Panc1 (cell line): ENCODE measurements around the gene AMIGO2. TPM values are rescaled to one million over a fixed set of nuclear protein-coding genes. Genes with fewer than 3 reads are reported as not detected.
"Not testable (repeated sequence)": the region's sequence is repeated elsewhere in the genome, so short reads cannot be mapped to it uniquely, and the experiment has no call there.

Source experiments
- ATAC-seq: fragments of 200-7000 bp; cut with Tn5 transposase; 2 replicates; pipeline ENCODE4 v1.9.1; 2020; ENCODE audit warnings: mild to moderate bottlenecking, moderate library complexity
- BruUV-seq: library from RNA; stranded (reverse); fragments of 400-500 nt; replicated peaks from 2 replicates; lab custom pipeline; 2021; lab: Mats Ljungman, UMichigan
- CTCF ChIA-PET: fragments of 300-600 bp; sonication (Branson Sonifier 250); formaldehyde crosslinking; loops from one replicate; lab custom pipeline; 2022; ENCODE audit warnings: antibody characterized with exemption; lab: Charles Lee
- POLR2A ChIA-PET: fragments of 300-600 bp; sonication (Branson Sonifier 250); formaldehyde crosslinking; loops from one replicate; lab custom pipeline; 2022; ENCODE audit warnings: antibody characterized with exemption; lab: Charles Lee
- DNase-seq: peaks from one replicate; pipeline ENCODE4 v3.0.0-alpha.2; 2010; ENCODE audit warnings: low read depth, low spot score
- H3K27ac ChIP-seq: 2 replicates; pipeline ENCODE4 v1.5.1; 2011; ENCODE audit warnings: mild to moderate bottlenecking, low read length, inconsistent platforms
- H3K27me3 ChIP-seq: fragments of 200-500 bp; sonication (Bioruptor generic); 2 replicates; pipeline ENCODE4 v1.6.0; 2014; ENCODE audit warnings: low read length, inconsistent platforms; ENCODE audit not compliant: control insufficient read depth, insufficient read depth
- H3K36me3 ChIP-seq: fragments of 200-500 bp; sonication (Bioruptor generic); 2 replicates; pipeline ENCODE4 v1.5.1; 2014; ENCODE audit warnings: inconsistent platforms, mild to moderate bottlenecking, low read length, moderate library complexity; ENCODE audit not compliant: control insufficient read depth, insufficient read depth
- H3K4me1 ChIP-seq: 2 replicates; pipeline ENCODE4 v1.5.1; 2011; ENCODE audit warnings: inconsistent platforms, mild to moderate bottlenecking, low read length, moderate library complexity; ENCODE audit not compliant: control insufficient read depth, insufficient read depth
- H3K4me3 ChIP-seq, 2 experiments: 2 replicates each; pipeline ENCODE4 v1.5.1; 2011 to 2012; ENCODE audit warnings: low read depth in 2 of 2, low read length in 2 of 2, mild to moderate bottlenecking in 2 of 2, inconsistent platforms in 1 of 2, moderate library complexity in 1 of 2
- H3K9me3 ChIP-seq: fragments of 200-500 bp; sonication (Bioruptor generic); 2 replicates; pipeline ENCODE4 v1.5.1; 2014; ENCODE audit warnings: low read depth, mild to moderate bottlenecking, inconsistent platforms, low read length, moderate library complexity; ENCODE audit not compliant: control insufficient read depth, insufficient read depth
- POLR2AphosphoS5 ChIP-seq: IDR thresholded peaks from 2 replicates; pipeline ENCODE4 v1.6.1; 2012; ENCODE audit warnings: mild to moderate bottlenecking, low read depth, low read length, moderate library complexity
- SIN3A ChIP-seq: IDR thresholded peaks from 2 replicates; pipeline ENCODE4 v1.6.1; 2012; ENCODE audit warnings: low read depth, mild to moderate bottlenecking, low read length, moderate library complexity, borderline replicate concordance; ENCODE audit not compliant: insufficient read depth
- TCF7L2 ChIP-seq: IDR thresholded peaks from 2 replicates; pipeline ENCODE4 v1.6.1; 2011; ENCODE audit warnings: mild to moderate bottlenecking, low read depth, low read length, inconsistent platforms
- in situ Hi-C: cut with HindIII; loops from 2 replicates; pipeline ENCODE4 v1.10.0; 2016; ENCODE audit warnings: low sequenced_read_pairs, low pct_unique_long_range_greater_than_20kb
- intact Hi-C: fragments of 100-400 bp; cut with micrococcal nuclease; formaldehyde crosslinking; loops from one replicate; pipeline ENCODE4 v1.10.0; 2022; ENCODE audit not compliant: unreplicated experiment
- total RNA-seq: library from RNA; stranded (reverse); gene quantifications from one replicate; pipeline ENCODE4 v1.2.1, GENCODE V29; 2021; ENCODE audit not compliant: unreplicated experiment
- TF ChIP-seq, protein P1 (sequence below): fragments of 450-650 bp; IDR thresholded peaks from 2 replicates; pipeline ENCODE4 v1.5.1; 2017; ENCODE audit warnings: mild to moderate bottlenecking
- TF ChIP-seq, protein P2 (sequence below), 2 experiments: IDR thresholded peaks; 2 replicates each; pipeline ENCODE4 v1.6.1; 2011 to 2012; ENCODE audit warnings: low read depth in 2 of 2, control low read depth in 1 of 2, low read length in 1 of 2, mild to moderate bottlenecking in 1 of 2, moderate library complexity in 1 of 2; ENCODE audit not compliant: insufficient read depth in 1 of 2

Gene AMIGO2
- total RNA-seq, 1 experiment from 2014 or later, result 21.8 TPM

DNA sequence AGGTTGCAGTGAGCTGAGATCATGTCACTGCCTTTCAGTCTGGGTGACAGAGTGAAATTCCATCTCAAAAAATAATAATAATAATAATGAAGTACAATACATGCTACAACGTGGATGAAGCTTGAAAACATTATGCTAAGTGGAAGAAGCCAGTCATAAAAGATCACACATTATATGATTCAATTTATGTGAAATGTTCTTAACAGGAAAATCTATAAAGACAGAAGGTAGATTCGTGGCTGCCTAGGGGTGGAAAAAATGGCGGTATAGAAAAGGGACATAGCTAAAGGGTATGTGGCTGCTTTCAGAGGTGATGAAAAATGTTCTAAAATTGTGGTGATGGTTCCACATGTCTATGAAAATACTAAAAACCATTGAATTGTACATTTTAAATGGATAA lies 41.0 kb upstream of the AMIGO2 start:
- no peaks in the 10 kb centered on the region for H3K4me1 ChIP-seq
- ChIA-PET CTCF (no interaction called here), POLR2A (no interaction called here)
- DNase-seq (no peak), ATAC-seq (no peak)
- no peak overlapping the region for H3K4me3 ChIP-seq
- no peaks in the 10 kb centered on the region for H3K36me3 ChIP-seq
- H3K27ac ChIP-seq, result no peak overlapping the region
- no peaks in the 10 kb centered on the region for H3K27me3 ChIP-seq
- intact Hi-C loops (no loop called here), in situ Hi-C loops (no loop called here)
- TF ChIP-seq TCF7L2, result no peak
- TF ChIP-seq SIN3A, result no peak
- no peak for TF ChIP-seq POLR2AphosphoS5
- TF ChIP-seq, protein P1, sequence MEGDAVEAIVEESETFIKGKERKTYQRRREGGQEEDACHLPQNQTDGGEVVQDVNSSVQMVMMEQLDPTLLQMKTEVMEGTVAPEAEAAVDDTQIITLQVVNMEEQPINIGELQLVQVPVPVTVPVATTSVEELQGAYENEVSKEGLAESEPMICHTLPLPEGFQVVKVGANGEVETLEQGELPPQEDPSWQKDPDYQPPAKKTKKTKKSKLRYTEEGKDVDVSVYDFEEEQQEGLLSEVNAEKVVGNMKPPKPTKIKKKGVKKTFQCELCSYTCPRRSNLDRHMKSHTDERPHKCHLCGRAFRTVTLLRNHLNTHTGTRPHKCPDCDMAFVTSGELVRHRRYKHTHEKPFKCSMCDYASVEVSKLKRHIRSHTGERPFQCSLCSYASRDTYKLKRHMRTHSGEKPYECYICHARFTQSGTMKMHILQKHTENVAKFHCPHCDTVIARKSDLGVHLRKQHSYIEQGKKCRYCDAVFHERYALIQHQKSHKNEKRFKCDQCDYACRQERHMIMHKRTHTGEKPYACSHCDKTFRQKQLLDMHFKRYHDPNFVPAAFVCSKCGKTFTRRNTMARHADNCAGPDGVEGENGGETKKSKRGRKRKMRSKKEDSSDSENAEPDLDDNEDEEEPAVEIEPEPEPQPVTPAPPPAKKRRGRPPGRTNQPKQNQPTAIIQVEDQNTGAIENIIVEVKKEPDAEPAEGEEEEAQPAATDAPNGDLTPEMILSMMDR, result no peak
- TF ChIP-seq, protein P2, sequence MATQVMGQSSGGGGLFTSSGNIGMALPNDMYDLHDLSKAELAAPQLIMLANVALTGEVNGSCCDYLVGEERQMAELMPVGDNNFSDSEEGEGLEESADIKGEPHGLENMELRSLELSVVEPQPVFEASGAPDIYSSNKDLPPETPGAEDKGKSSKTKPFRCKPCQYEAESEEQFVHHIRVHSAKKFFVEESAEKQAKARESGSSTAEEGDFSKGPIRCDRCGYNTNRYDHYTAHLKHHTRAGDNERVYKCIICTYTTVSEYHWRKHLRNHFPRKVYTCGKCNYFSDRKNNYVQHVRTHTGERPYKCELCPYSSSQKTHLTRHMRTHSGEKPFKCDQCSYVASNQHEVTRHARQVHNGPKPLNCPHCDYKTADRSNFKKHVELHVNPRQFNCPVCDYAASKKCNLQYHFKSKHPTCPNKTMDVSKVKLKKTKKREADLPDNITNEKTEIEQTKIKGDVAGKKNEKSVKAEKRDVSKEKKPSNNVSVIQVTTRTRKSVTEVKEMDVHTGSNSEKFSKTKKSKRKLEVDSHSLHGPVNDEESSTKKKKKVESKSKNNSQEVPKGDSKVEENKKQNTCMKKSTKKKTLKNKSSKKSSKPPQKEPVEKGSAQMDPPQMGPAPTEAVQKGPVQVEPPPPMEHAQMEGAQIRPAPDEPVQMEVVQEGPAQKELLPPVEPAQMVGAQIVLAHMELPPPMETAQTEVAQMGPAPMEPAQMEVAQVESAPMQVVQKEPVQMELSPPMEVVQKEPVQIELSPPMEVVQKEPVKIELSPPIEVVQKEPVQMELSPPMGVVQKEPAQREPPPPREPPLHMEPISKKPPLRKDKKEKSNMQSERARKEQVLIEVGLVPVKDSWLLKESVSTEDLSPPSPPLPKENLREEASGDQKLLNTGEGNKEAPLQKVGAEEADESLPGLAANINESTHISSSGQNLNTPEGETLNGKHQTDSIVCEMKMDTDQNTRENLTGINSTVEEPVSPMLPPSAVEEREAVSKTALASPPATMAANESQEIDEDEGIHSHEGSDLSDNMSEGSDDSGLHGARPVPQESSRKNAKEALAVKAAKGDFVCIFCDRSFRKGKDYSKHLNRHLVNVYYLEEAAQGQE (IDR thresholded peaks at IDR 0.05; ENCODE audit: insufficient read depth in 1 of 2, low read depth in 2 of 2, low read length in 1 of 2), result no peak
- no TSS peak for BruUV-seq
- H3K9me3 ChIP-seq, result no peaks in the 10 kb centered on the region

DNA sequence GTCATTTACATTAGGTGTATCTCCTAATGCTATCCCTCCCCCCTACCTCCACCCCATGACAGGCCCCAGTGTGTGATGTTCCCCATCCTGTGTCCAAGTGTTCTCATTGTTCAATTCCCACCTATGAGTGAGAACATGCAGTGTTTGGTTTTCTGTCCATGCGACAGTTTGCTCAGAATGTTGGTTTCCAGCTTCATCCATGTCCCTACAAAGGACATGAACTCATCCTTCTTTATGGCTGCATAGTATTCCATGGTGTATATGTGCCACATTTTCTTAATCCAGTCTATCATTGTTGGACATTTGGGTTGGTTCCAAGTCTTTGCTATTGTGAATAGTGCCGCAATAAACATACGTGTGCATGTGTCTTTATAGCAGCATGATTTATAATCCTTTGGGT lies 37.5 kb upstream of the AMIGO2 start:
- H3K36me3 ChIP-seq, H3K27me3 ChIP-seq, H3K27ac ChIP-seq, H3K4me1 ChIP-seq, BruUV-seq, H3K9me3 ChIP-seq, POLR2A ChIA-PET, CTCF ChIA-PET, ATAC-seq, in situ Hi-C loops, DNase-seq, H3K4me3 ChIP-seq, intact Hi-C loops: not testable (repeated sequence)

DNA sequence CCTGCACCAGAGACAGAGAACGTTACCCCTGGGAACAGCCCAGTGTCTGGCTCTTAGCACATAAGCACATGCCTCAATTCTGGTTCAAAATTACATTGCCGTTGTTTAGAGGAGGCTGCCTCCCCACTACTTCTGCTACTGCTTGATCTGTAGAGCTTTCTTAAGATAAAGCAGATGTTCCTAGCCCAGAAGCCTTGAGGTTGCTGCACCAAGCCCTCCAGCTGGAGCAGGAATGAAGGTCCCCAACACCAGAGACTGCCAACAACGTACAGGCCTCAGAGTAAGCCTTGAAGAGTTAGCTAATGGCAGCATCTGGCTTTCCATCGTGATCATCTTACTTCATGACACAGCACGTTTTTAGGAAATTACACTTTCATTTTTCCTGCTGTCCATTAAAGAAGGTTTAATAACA lies 34.7 kb upstream of the AMIGO2 start:
- no peak overlapping the region for H3K4me3 ChIP-seq
- H3K27ac ChIP-seq, result no peak overlapping the region
- CTCF ChIA-PET, result no interaction called here
- TF ChIP-seq, protein P2 (IDR thresholded peaks at IDR 0.05; ENCODE audit: insufficient read depth in 1 of 2, low read depth in 2 of 2, low read length in 1 of 2), result no peak
- TF ChIP-seq POLR2AphosphoS5 (no peak), TCF7L2 (no peak)
- TF ChIP-seq, protein P1, result no peak
- intact Hi-C loops (no loop called here), in situ Hi-C loops (no loop called here)
- H3K27me3 ChIP-seq, result no peaks in the 10 kb centered on the region
- no peaks in the 10 kb centered on the region for H3K9me3 ChIP-seq
- DNase-seq (no peak), ATAC-seq (no peak)
- POLR2A ChIA-PET, result no interaction called here
- no TSS peak for BruUV-seq
- no peaks in the 10 kb centered on the region for H3K36me3 ChIP-seq
- no peaks in the 10 kb centered on the region for H3K4me1 ChIP-seq
